Right lobe of liver (tissue), 6 donors: ENCODE data around the gene TADA2B. TPM values are rescaled to one million over a fixed set of nuclear protein-coding genes. Genes with fewer than 3 reads are reported as not detected.

ENCODE experiments used
- ATAC-seq, 4 donors: fragments of 200-7000 bp; cut with Tn5 transposase; one replicate each; pipeline ENCODE4 v1.9.1; 2020; ENCODE audit warnings: mild to moderate bottlenecking in 4 of 4, moderate library complexity in 4 of 4
- DNase-seq, 3 donors: peaks; one replicate each; pipeline ENCODE4 v3.0.0-alpha.2; 2020
- H3K27ac ChIP-seq, 3 donors: fragments of 200-600 bp; one replicate each; pipeline ENCODE4 v1.8.0; 2022
- H3K27me3 ChIP-seq, 2 donors: fragments of 200-600 bp; one replicate each; pipeline ENCODE4 v1.8.0; 2022
- H3K36me3 ChIP-seq, 4 donors: fragments of 200-600 bp; sonication (generic) in 1 of 4; one replicate each; pipeline versions ENCODE4 v1.5.1 to v1.8.0; 2017 to 2022; ENCODE audit warnings: control low read depth in 1 of 4
- H3K4me1 ChIP-seq, 4 donors: fragments of 200-600 bp; sonication (generic) in 1 of 4; one replicate each; pipeline versions ENCODE4 v1.5.1 to v1.8.0; 2017 to 2022; ENCODE audit warnings: control low read depth in 1 of 4
- H3K4me3 ChIP-seq, 3 donors: fragments of 200-600 bp; one replicate each; pipeline ENCODE4 v1.8.0; 2022
- H3K9me3 ChIP-seq, 4 donors: fragments of 200-600 bp; sonication (generic) in 1 of 4; one replicate each; pipeline versions ENCODE4 v1.5.1 to v1.8.0; 2017 to 2022; ENCODE audit warnings: control low read depth in 1 of 4
- CTCF ChIP-seq, 4 donors: fragments of 200-600 bp in 3 of 4; fragments of 450-650 bp in 1 of 4; IDR thresholded peaks; one replicate each; pipeline versions ENCODE4 v1.5.1 to v1.8.0; 2016 to 2022; ENCODE audit warnings: antibody characterized with exemption in 4 of 4, mild to moderate bottlenecking in 2 of 4
- POLR2A ChIP-seq: fragments of 450-650 bp; IDR thresholded peaks from one replicate; pipeline ENCODE4 v1.6.1; 2017; ENCODE audit warnings: antibody characterized with exemption, mild to moderate bottlenecking
- WGBS: methylation state at CpG from one replicate; pipeline ENCODE4 v1.1.6; 2018; ENCODE audit warnings: low coverage, low lambda C conversion rate; ENCODE audit not compliant: insufficient coverage; ENCODE audit errors: missing lambda C conversion rate; 5-methylcytosine and 5-hydroxymethylcytosine counted together
- intact Hi-C, 2 donors: fragments of 100-400 bp; cut with DNase I; formaldehyde crosslinking; loops; one replicate each; pipeline versions ENCODE4 v1.11.2 to v1.14.1; 2022
- total RNA-seq, 6 experiments: library from RNA; depleted of rRNA in 2 of 6; stranded (reverse); fragments of >200 nt in 2 of 6; fragmentation: NEBNext Ultra II Directional in 3 of 6; extraction: Animal tissue kit (Norgen Biotek cat#: 25700) in 3 of 6; gene quantifications; one replicate each; pipeline versions ENCODE4 v1.1.0 to v1.2.4, GENCODE V29; 2016 to 2023
- donor health status: DM: no; HTN: yes; CAD: no.
- donor health status: DM: no; HTN: no; CAD: no.
- donor health status: DM: no; HTN: no; CAD: no.
- donor health status: DM: no; HTN: yes; CAD: no.
- donor health status: DM: no; HTN: yes; CAD: no.

TADA2B gene
- total RNA-seq, 6 experiments from 2014 or later = 12.1 to 16.3 (median 14.0) TPM

GRCh38 chr4:7021930-7022664 is 21.1 kb upstream of the TADA2B start:
- ATAC-seq = no peak

GRCh38 chr4:7023486-7023885 is 19.7 kb upstream of the TADA2B start:
- Histone ChIP-seq H3K27me3 (no peaks in the 10 kb centered on the region), H3K27ac (no peak overlapping the region), H3K9me3 (no peaks in the 10 kb centered on the region), H3K4me3 (no peak overlapping the region), H3K36me3 (peaks cover 0 to 56% (median 6%) of the 10 kb centered on the region in 4 donors), H3K4me1 (peaks cover 0 to 3% (median under 1%) of the 10 kb centered on the region in 4 donors)
- intact Hi-C loops = no loop called here
- ATAC-seq (no peak), DNase-seq (no peak)
- WGBS = 91% methylated on average over 14 of the region's 16 CpGs
- TF ChIP-seq CTCF (IDR thresholded peaks at IDR 0.05) = no peak

More at GRCh38 chr4:7021930-7022664, 21.1 kb upstream of the TADA2B start:
- DNase-seq = no peak
- Histone ChIP-seq H3K27me3 (no peaks in the 10 kb centered on the region), H3K9me3 (no peaks in the 10 kb centered on the region), H3K36me3 (peaks cover 0 to 59% (median 8%) of the 10 kb centered on the region in 4 donors), H3K4me1 (peaks cover 0 to 3% (median 0%) of the 10 kb centered on the region in 4 donors), H3K4me3 (no peak overlapping the region), H3K27ac (no peak overlapping the region)
- TF ChIP-seq CTCF (IDR thresholded peaks at IDR 0.05) (no peak), POLR2A (no peak)
- WGBS = 79% methylated on average over 5 of the region's 13 CpGs
- intact Hi-C loops = no loop called here

- Histone ChIP-seq H3K4me1 (peaks cover 0 to 8% (median 2%) of the 10 kb centered on the region in 4 donors), H3K4me3 (no peak overlapping the region), H3K27ac (no peak overlapping the region), H3K9me3 (no peaks in the 10 kb centered on the region), H3K36me3 (peaks cover 0 to 52% (median 6%) of the 10 kb centered on the region in 4 donors), H3K27me3 (no peaks in the 10 kb centered on the region)
- DNase-seq = peak in 1 of 3 donors; percentile 21
- intact Hi-C loops = no loop called here
- TF ChIP-seq CTCF (IDR thresholded peaks at IDR 0.05) (no peak), POLR2A (no peak)
- no peak for ATAC-seq
- 90% methylated on average over 2 of the region's 12 CpGs for WGBS
These were observed 19.3 kb upstream of the TADA2B start for GRCh38 chr4:7023901-7024300.

- H3K4me1 ChIP-seq = peaks cover 0 to 13% (median 5%) of the 10 kb centered on the region in 4 donors
- intact Hi-C loops = no loop called here
- H3K36me3 ChIP-seq = peaks cover 0 to 52% (median 6%) of the 10 kb centered on the region in 4 donors
- H3K9me3 ChIP-seq = no peaks in the 10 kb centered on the region
- TF ChIP-seq CTCF (IDR thresholded peaks at IDR 0.05) (no peak), POLR2A (no peak)
- no peak overlapping the region for H3K27ac ChIP-seq
- no peak for ATAC-seq
- 88% methylated on average over 4 of the region's 19 CpGs for WGBS
- no peak overlapping the region for H3K4me3 ChIP-seq
- peak in 1 of 3 donors; percentile 37 for DNase-seq
- H3K27me3 ChIP-seq = no peaks in the 10 kb centered on the region
These were observed 18.8 kb upstream of the TADA2B start for GRCh38 chr4:7024336-7024890.
